Lung (tissue), 12 donors: Measurements from ENCODE around the gene KIF14. TPM values are rescaled to one million over a fixed set of nuclear protein-coding genes. Genes with fewer than 3 reads are reported as not detected.
"Not testable (repeated sequence)": the region's sequence is repeated elsewhere in the genome, so short reads cannot be mapped to it uniquely, and the experiment has no call there.

Experiments used
- ATAC-seq: fragments of 200-7000 bp; cut with Tn5 transposase; one replicate; pipeline ENCODE4 v1.9.1; 2020; ENCODE audit warnings: moderate number of reproducible peaks; ENCODE audit not compliant: insufficient read depth, low FRiP score
- DNase-seq, 3 donors: peaks; one replicate each; pipeline ENCODE4 v3.0.0-alpha.2; 2013 to 2017
- H3K27ac ChIP-seq, 2 donors: one replicate each; pipeline ENCODE4 v1.5.1; 2013; ENCODE audit warnings: mild to moderate bottlenecking in 2 of 2, moderate library complexity in 2 of 2, control low read depth in 1 of 2, inconsistent platforms in 1 of 2, low read depth in 1 of 2, low read length in 1 of 2
- H3K27me3 ChIP-seq, 3 donors: one replicate each; pipeline ENCODE4 v1.5.1; 2013; ENCODE audit warnings: low read length in 2 of 3; ENCODE audit not compliant: control insufficient read depth in 3 of 3, insufficient read depth in 3 of 3
- H3K36me3 ChIP-seq, 4 donors: one replicate each; pipeline ENCODE4 v1.5.1; 2013; ENCODE audit warnings: low read length in 4 of 4, mild to moderate bottlenecking in 1 of 4, moderate library complexity in 1 of 4; ENCODE audit not compliant: control insufficient read depth in 4 of 4, insufficient read depth in 4 of 4
- H3K4me1 ChIP-seq, 5 donors: one replicate each; pipeline ENCODE4 v1.5.1; 2013; ENCODE audit warnings: low read length in 5 of 5, mild to moderate bottlenecking in 2 of 5, moderate library complexity in 1 of 5; ENCODE audit not compliant: control insufficient read depth in 5 of 5, insufficient read depth in 5 of 5
- H3K4me3 ChIP-seq: one replicate; pipeline ENCODE4 v1.5.1; 2013; ENCODE audit warnings: mild to moderate bottlenecking, control low read depth, moderate library complexity
- H3K9ac ChIP-seq, 2 donors: one replicate each; pipeline ENCODE4 v1.5.1; 2013; ENCODE audit warnings: low read length in 2 of 2, control low read depth in 1 of 2; ENCODE audit not compliant: insufficient read depth in 1 of 2
- H3K9me3 ChIP-seq, 4 donors: one replicate each; pipeline ENCODE4 v1.5.1; 2013; ENCODE audit warnings: low read length in 3 of 4, mild to moderate bottlenecking in 1 of 4, moderate library complexity in 1 of 4; ENCODE audit not compliant: control insufficient read depth in 4 of 4, insufficient read depth in 3 of 4
- WGBS, 2 donors: extraction: QIAGEN DNeasy Blood & Tissue Kit; methylation state at CpG; one replicate each; pipeline ENCODE4 v1.1.7; 2013; 5-methylcytosine and 5-hydroxymethylcytosine counted together
- polyA plus RNA-seq, 2 donors: library from polyadenylated mRNA; stranded (reverse); fragments of 200-250 nt; gene quantifications; one replicate each; pipeline ENCODE4 v1.2.1, GENCODE V29; 2013
- total RNA-seq, 2 donors: library from RNA; depleted of rRNA in 1 of 2; stranded (reverse); fragments of >200 nt in 1 of 2; gene quantifications; one replicate each; pipeline ENCODE4 v1.2.1, GENCODE V29; 2014 to 2021
- TF ChIP-seq, protein P1 (sequence below): IDR thresholded peaks from 2 replicates; pipeline ENCODE4 v1.5.1; 2012; ENCODE audit warnings: mild to moderate bottlenecking; ENCODE audit errors: control extremely low read depth, extremely low read depth
- donor health status: control.
- donor health status: control.
- donor health status: Bipolar disorder and iron deficiency.
- donor health status: healthy.
- donor health status: DM: yes; HTN: yes; CAD: no.

KIF14 gene
- total and polyA plus RNA-seq, 4 donors, result 0.16 to 2.5 (median 0.32) TPM

DNA sequence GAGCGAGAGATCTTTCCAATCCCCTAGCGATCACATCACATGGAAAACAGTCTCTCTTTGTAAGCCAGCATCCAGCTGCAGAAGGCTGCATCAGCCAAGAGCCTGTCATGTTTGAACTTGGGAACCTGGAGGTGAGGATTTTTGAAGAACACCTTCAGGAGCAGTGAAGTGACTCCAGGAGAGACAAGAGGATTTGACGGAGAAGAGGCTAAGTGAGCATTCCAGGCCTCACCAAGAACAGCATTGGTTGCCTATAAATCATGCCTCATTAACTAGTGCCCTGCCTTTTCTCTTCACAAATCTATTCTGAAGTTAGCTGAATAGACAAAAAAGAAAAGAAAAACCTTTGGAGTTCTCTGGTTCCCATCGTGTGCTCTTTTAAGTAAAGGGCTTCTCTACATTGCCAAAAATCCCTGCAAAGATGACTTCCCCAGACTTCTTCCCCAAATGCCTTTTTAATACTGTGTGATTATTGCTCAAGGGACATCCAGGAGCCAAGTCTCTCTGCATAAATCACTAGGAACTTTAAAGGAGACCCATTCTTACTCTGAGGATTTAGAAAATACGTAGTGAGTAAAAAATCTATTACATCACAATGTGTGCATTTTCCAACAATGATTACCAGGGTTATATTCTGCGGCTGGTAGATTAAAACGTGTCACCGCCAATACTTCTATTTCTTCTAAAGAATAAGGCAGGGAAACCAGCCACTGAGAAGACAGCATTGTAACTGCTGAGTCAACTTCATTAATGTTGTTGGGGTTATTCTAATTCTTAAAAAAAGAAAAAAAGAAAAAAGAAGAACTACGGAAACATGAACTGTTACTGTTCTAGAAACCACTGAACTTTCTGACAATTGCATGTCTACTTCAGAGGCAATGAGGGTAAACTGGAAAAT, 95.2 kb downstream of the KIF14 start:
- Histone ChIP-seq H3K9me3 (no peaks in the 10 kb centered on the region), H3K9ac (peak overlapping the region in 1 of 2 donors; percentile 56), H3K27me3 (no peaks in the 10 kb centered on the region), H3K4me3 (no peak overlapping the region), H3K4me1 (peaks cover 0 to 10% (median 0%) of the 10 kb centered on the region in 5 donors), H3K36me3 (no peaks in the 10 kb centered on the region), H3K27ac (no peak overlapping the region)
- TF ChIP-seq, protein P1, sequence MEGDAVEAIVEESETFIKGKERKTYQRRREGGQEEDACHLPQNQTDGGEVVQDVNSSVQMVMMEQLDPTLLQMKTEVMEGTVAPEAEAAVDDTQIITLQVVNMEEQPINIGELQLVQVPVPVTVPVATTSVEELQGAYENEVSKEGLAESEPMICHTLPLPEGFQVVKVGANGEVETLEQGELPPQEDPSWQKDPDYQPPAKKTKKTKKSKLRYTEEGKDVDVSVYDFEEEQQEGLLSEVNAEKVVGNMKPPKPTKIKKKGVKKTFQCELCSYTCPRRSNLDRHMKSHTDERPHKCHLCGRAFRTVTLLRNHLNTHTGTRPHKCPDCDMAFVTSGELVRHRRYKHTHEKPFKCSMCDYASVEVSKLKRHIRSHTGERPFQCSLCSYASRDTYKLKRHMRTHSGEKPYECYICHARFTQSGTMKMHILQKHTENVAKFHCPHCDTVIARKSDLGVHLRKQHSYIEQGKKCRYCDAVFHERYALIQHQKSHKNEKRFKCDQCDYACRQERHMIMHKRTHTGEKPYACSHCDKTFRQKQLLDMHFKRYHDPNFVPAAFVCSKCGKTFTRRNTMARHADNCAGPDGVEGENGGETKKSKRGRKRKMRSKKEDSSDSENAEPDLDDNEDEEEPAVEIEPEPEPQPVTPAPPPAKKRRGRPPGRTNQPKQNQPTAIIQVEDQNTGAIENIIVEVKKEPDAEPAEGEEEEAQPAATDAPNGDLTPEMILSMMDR, result no peak
- DNase-seq, result peak; percentile 58 to 97 (median 97)
- ATAC-seq, result no peak
- 53 to 65% methylated on average over 9 of the region's 9 CpGs for WGBS, 2 donors

DNA sequence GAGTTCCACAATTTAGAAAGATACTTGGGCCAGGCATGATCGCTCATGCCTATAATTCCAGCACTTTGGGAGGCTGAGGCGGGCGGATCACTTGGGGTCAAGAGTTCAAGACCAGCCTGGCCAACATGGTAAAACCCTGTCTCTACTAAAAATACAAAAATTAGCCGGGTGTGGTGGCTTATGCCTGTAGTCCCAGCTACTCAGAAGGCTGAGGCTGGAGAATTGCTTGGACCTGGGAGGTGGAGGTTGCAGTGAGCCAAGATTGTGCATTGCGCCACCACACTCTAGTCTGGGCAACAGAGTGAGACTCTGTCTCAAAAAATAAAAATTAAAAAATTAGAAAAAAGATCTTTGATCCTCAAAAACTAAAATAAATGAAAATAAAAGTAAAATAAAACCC, 96.0 kb downstream of the KIF14 start:
- Histone ChIP-seq H3K4me1 (peaks cover 0 to 10% (median 0%) of the 10 kb centered on the region in 5 donors), H3K9ac (peak overlapping the region in 1 of 2 donors; percentile 56)
- H3K27me3 ChIP-seq, H3K9me3 ChIP-seq, ATAC-seq, H3K27ac ChIP-seq, H3K36me3 ChIP-seq, H3K4me3 ChIP-seq, DNase-seq: not testable (repeated sequence)
- 88 to 94% methylated on average over 5 of the region's 5 CpGs for WGBS, 2 donors

DNA sequence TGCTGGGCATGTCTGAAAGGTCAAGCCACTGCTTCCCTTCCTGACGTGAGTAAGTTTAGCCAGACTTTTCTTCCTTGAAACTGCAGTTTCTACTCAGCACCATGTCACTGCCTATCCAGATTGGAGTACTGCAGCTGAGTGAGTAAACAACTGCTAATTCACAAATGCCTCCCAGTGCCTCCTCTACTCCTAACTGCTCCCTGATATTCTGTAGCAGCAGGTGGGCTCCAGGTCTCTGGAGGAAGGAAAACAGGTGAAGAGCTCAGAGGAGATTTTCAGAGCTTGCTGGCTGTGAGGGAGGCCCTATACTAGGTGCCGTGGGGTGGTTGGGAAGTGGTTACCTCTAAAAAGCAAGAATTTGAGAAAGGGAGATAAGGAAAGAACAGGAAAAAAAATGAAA, 96.5 kb downstream of the KIF14 start:
- peak in 1 of 3 donors; percentile 17 for DNase-seq
- Histone ChIP-seq H3K36me3 (no peaks in the 10 kb centered on the region), H3K9ac (no peak overlapping the region), H3K27me3 (no peaks in the 10 kb centered on the region), H3K9me3 (no peaks in the 10 kb centered on the region), H3K4me3 (no peak overlapping the region), H3K4me1 (peaks cover 0 to 10% (median 0%) of the 10 kb centered on the region in 5 donors), H3K27ac (no peak overlapping the region)
- no peak for ATAC-seq
- WGBS, 2 donors, result 86 to 89% methylated on average over 2 of the region's 2 CpGs
- TF ChIP-seq, protein P1, result no peak

DNA sequence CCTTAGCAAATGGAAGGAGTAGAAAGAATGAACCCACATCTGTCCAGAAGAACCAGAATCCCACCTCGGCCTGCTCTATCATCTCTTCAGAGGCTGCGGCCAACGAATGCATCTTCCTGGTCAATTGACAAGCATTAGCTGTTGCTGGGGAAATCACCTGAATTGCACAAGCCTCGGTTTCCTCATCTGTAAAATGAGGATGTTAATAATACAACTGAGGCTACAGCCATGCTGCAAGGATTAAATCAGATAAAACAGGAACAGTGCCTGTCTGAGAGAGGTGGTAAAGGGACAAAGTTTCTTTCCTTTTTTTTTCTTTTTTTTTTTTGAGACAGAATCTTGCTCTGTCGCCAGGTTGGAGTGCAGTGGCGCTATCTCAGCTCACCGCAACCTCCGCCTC, 99.8 kb downstream of the KIF14 start:
- WGBS, 2 donors, result 73 to 85% methylated on average over 8 of the region's 8 CpGs
- Histone ChIP-seq H3K4me3 (no peak overlapping the region), H3K36me3 (no peaks in the 10 kb centered on the region), H3K9ac (no peak overlapping the region), H3K4me1 (peaks cover 0 to 10% (median 0%) of the 10 kb centered on the region in 5 donors), H3K27me3 (no peaks in the 10 kb centered on the region), H3K27ac (no peak overlapping the region), H3K9me3 (no peaks in the 10 kb centered on the region)
- DNase-seq (no peak), ATAC-seq (no peak)
- TF ChIP-seq, protein P1, result no peak
